Amygdala (tissue), 56 donors: Measurements from ENCODE around the gene VENTX.
"Not testable (repeated sequence)": the region's sequence is repeated elsewhere in the genome, so short reads cannot be mapped to it uniquely, and the experiment has no call there.

Experiments used
- DNase-seq, 56 donors: peaks; one replicate each; lab custom pipeline; 2025; lab: John Stamatoyannopoulos, UW

VENTX gene

GRCh38 chr10:133213641-133214467 lies 23.8 kb upstream of the VENTX start:
- no peak for DNase-seq

DNA sequence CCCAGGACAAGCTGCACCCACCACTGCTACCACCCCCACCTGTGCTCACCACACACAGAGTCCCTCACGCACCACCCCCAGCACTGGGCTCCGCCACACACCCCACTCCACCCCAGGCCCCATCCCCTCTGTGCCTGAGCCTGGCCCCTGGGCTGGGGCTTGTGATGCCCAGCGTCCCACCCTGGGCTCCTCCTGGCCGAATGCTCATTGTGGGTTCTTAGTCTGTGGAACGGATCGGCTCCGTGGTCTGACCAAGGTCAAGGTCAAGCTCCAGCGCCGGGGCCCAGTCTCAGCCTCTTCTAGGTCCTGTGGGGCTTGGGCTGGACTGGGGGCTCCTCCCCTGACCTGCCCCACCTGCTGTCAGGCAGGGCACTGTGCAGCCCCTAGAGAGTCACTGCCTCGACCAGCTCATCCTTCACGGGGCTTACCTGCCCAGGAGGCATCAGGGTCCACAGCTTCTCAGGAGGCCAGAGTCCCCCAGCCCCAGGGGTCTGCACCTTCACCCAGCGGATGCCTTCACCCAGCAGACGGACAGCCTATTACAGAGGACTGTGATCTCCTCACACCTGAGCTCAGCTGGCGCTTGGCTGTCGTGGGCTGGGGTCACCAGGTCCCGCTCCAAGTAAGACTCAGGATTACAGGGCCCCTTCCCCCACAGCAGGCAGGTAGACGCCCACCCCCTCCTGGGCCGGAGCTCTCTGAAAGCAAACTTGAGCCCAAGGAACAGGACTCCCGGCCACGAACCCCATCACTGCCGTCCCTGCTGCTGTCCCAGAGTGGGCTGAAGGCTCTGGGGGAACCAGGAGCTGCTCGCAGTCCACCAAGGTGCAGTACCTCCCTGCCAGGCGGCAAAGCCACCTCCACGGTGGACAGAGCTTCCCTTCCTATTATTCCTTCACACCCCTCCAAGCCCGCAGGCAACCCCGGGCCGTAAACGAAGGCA lies 22.9 kb upstream of the VENTX start:
- no peak for DNase-seq

DNA sequence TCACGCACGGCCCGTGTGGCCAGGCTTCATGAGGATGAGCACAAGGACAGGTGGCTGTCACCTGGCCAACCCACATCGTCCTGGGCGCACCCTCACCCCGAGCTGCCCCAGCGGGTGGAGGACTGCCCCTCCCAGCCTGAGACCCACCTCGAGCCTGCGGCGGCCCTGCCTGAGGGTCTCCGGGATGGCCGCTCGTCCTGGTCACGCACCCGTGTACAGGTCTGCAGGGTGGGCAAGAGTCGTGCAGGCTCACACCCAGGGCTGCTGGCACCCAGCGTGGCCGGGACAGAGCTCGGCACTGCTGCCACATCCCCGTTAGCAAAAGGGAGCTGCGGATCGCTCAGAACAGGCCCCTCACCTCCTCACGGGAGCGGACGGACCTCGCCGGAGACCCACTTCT lies 22.1 kb upstream of the VENTX start:
- no peak for DNase-seq

DNA sequence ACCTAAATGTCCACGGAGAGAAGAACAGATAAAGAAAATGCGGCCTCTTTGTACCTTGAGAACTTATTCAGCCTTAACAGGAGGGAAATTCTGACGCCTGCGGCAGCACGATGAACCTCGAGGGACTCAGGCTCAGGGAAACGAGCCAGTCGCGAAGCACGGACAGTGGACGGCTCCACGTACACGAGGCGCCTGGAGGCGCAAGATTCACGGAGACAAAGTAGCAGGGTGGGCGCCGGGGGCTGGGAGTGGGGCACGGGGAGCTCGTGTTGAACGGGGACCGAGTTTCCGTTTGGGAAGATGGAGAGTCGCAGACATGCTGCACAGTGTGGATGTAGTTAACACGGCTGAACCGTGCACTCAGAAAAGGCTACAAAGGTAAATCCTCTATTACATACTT lies 20.9 kb upstream of the VENTX start:
- DNase-seq: no peak

- DNase-seq: no peak
Measured at GRCh38 chr10:133217800-133218589, 19.7 kb upstream of the VENTX start.

DNA sequence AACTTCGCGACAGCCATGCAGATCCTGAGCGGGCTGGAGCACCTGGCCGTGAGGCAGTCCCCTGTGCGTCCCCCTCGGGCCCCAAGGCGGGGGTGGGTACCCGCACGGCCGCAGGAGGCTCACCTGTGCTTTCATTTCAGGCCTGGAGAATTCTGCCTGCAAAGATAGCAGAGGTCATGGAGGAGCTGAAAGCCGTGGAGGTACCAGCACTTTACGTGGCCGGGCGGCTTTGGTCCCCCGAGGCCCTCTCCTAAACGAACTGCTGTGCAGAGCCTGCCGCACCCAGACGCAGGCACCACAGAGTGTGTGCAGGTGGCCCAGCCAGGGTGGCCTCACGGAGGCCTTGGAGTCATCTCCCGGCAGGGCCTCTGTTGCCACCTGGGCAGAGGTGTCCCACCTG lies 18.8 kb upstream of the VENTX start:
- DNase-seq: no peak

DNA sequence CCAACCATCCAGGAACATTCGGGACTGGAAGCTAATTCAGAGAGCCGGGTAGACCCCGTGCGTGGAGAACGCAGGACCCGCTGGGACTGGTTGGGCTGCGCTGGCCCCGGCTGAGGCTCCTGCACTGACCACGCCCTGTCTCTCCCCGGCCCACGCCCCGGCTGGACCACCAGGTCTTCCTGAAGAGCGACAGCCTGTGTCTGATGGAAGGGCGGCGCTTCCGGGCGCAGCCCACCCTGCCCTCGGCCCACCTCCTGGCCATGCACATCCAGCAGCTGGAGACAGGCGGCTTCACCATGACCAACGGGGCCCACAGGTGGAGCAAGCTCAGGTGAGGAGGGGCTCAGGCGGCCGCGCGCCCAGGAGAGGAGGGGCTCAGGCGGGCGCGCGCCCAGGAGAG lies 17.9 kb upstream of the VENTX start:
- no peak for DNase-seq

- DNase-seq: no peak
Measured at GRCh38 chr10:133221331-133221730, 16.3 kb upstream of the VENTX start.

- not testable (repeated sequence) for DNase-seq
Measured at GRCh38 chr10:133221756-133222155, 15.9 kb upstream of the VENTX start.

- no peak for DNase-seq
Measured at GRCh38 chr10:133224076-133224475, 13.6 kb upstream of the VENTX start.

DNA sequence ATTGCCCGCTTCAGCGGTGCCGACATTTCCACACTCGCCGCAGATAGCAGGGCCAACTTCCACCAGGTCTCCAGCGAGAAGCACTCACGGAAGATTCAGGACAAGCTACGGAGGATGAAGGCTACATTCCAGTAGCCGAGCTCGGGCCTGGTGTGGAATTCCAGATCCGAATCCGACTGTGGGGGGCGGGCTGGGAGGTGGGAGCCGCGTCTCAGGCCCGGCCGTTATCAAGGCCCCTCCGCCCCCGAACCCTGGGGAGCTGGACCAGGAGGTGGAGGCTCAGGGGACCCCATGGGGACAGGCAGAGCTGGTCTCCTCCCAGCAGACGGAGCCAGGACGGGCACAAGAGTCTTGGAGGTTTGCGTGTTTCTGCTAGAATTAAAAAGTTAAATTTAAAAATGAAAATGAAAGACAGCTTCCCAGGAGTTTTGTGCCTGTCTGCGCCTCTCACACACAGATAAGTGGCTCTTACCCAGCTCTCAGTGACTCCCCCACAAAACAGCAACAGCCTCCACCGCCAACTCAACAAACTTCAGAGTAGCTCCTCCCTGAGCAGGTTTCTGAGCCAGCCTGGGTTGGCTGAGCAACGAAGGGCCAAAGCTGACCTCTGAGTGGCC lies 12.8 kb upstream of the VENTX start:
- peak in 14 of 56 donors; percentile 11 to 45 (median 24) for DNase-seq

GRCh38 chr10:133225707-133226191 lies 11.9 kb upstream of the VENTX start:
- DNase-seq: peak in 4 of 56 donors; percentile 20 to 50 (median 34)

GRCh38 chr10:133226251-133226808 lies 11.3 kb upstream of the VENTX start:
- DNase-seq: peak in 7 of 56 donors; percentile 11 to 67 (median 31)

DNA sequence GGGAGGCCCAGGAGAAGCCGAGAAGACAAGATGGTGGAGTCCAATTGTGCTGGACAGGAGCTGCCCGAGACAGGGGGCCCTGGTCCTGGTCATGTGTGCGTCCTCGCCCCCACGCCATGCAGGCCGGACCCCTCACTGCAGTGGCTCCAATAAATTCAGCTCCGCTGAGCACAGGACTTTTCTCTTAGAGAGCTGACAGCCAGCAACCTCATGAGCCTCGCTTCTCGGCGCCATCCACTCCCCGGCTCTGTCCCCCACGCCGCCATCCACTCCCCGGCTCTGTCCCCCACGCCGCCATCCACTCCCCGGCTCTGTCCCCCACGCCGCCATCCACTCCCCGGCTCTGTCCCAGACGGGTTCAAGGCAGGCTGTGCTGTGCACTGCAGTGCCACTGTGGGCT lies 10.4 kb upstream of the VENTX start:
- no peak for DNase-seq

GRCh38 chr10:133229265-133230043 lies 8.2 kb upstream of the VENTX start:
- no peak for DNase-seq

DNA sequence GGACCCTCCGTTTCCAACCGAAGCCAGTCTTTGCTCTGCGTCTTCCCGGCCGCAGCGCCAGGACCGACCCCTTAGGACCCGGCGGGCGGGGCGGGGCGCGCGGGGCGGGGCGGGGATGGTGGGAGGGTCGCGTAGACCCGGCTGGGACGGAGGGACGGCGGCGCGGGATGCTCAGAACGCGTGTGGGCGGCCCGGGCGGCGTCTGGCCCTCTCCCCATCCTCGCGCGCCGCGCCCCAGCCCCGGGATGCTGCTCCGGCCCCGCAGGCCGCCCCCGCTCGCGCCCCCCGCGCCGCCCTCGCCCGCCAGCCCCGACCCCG lies 7.7 kb upstream of the VENTX start, which contains the start of gene UTF1:
UTF1 (plus strand) TSS at position 174 of the 318 bp plus-strand sequence; CDS start at position 246, 72 bp downstream.
- DNase-seq: no peak

- peak in 6 of 56 donors; percentile 18 to 49 (median 30) for DNase-seq
Measured at GRCh38 chr10:133230387-133231195, 7.1 kb upstream of the VENTX start.
